PC-3 (cell line): ENCODE measurements around the gene GATAD2B. TPM values are rescaled to one million over a fixed set of nuclear protein-coding genes. Genes with fewer than 3 reads are reported as not detected.

Experiments
- ATAC-seq: fragments of 200-7000 bp; cut with Tn5 transposase; 2 replicates; pipeline ENCODE4 v1.9.1; 2020; ENCODE audit warnings: mild to moderate bottlenecking, moderate library complexity
- BruUV-seq: library from RNA; stranded (reverse); fragments of 400-500 nt; replicated peaks from 2 replicates; lab custom pipeline; 2021; lab: Mats Ljungman, UMichigan
- CTCF ChIA-PET: fragments of 300-600 bp; sonication (Branson Sonifier 250); formaldehyde crosslinking; loops from one replicate; lab custom pipeline; 2022; ENCODE audit warnings: antibody characterized with exemption; lab: Charles Lee
- POLR2A ChIA-PET: fragments of 300-600 bp; sonication (Branson Sonifier 250); formaldehyde crosslinking; loops from one replicate; lab custom pipeline; 2022; ENCODE audit warnings: antibody characterized with exemption; ENCODE audit not compliant: unreplicated experiment; lab: Charles Lee
- DNase-seq: peaks from one replicate; pipeline ENCODE4 v3.0.0-alpha.2; 2015
- H2AFZ ChIP-seq: fragments of 300-600 bp; sonication (generic); 2 replicates; pipeline ENCODE4 v1.6.0; 2016; ENCODE audit warnings: antibody characterized with exemption, low read length
- H3F3A ChIP-seq: fragments of 300-600 bp; sonication (generic); one replicate; pipeline ENCODE4 v1.6.0; 2017; ENCODE audit warnings: antibody characterized with exemption, low read length, control low read depth, mild to moderate bottlenecking; ENCODE audit not compliant: unreplicated experiment
- H3K27ac ChIP-seq: fragments of 300-600 bp; sonication (generic); 2 replicates; pipeline ENCODE4 v1.5.1; 2016; ENCODE audit warnings: mild to moderate bottlenecking, low read length
- H3K27me3 ChIP-seq: fragments of 300-600 bp; sonication (generic); 2 replicates; pipeline ENCODE4 v1.6.1; 2016; ENCODE audit warnings: low read length, mixed read lengths
- H3K36me3 ChIP-seq: fragments of 300-600 bp; sonication (generic); 2 replicates; pipeline ENCODE4 v1.6.1; 2016; ENCODE audit warnings: low read depth, mixed run types, low read length, mixed read lengths
- H3K4me1 ChIP-seq: fragments of 300-600 bp; sonication (generic); 2 replicates; pipeline ENCODE4 v1.5.1; 2016; ENCODE audit warnings: low read length; ENCODE audit not compliant: insufficient read depth
- H3K4me2 ChIP-seq: fragments of 300-600 bp; sonication (generic); 2 replicates; pipeline ENCODE4 v1.6.0; 2016; ENCODE audit warnings: low read length
- H3K4me3 ChIP-seq: fragments of 300-600 bp; sonication (generic); 2 replicates; pipeline ENCODE4 v1.5.1; 2016; ENCODE audit warnings: mild to moderate bottlenecking, low read length, mixed read lengths
- H3K79me2 ChIP-seq: fragments of 300-600 bp; sonication (generic); 2 replicates; pipeline ENCODE4 v1.6.1; 2017; ENCODE audit warnings: low read length, mixed read lengths
- H3K9ac ChIP-seq: fragments of 300-600 bp; sonication (generic); 2 replicates; pipeline ENCODE4 v1.6.0; 2016; ENCODE audit warnings: mild to moderate bottlenecking, low read length
- H3K9me2 ChIP-seq: fragments of 300-600 bp; sonication (generic); replicated peaks from 2 replicates; pipeline ENCODE4 v1.6.1; 2016; ENCODE audit warnings: mixed run types, low read length, mixed read lengths
- H3K9me3 ChIP-seq: fragments of 300-600 bp; sonication (generic); 2 replicates; pipeline ENCODE4 v1.6.1; 2016; ENCODE audit warnings: low read length, mixed read lengths
- H4K20me1 ChIP-seq: fragments of 300-600 bp; sonication (generic); 2 replicates; pipeline ENCODE4 v1.6.1; 2016; ENCODE audit warnings: low read length, mixed read lengths
- CTCF ChIP-seq: fragments of 300-600 bp; sonication (generic); conservative IDR thresholded peaks from 2 replicates; pipeline ENCODE4 v1.5.1; 2017; ENCODE audit warnings: antibody characterized with exemption, low read depth, mild to moderate bottlenecking, low read length
- EZH2 ChIP-seq: fragments of 300-600 bp; sonication (generic); IDR thresholded peaks from one replicate; pipeline ENCODE4 v1.6.1; 2017; ENCODE audit warnings: antibody characterized with exemption, mild to moderate bottlenecking, low read length; ENCODE audit not compliant: unreplicated experiment
- EZH2phosphoT487 ChIP-seq: fragments of 300-600 bp; sonication (generic); IDR thresholded peaks from 2 replicates; pipeline ENCODE4 v1.6.1; 2018; ENCODE audit warnings: mild to moderate bottlenecking, antibody characterized with exemption, low read length, borderline replicate concordance
- intact Hi-C: fragments of 100-400 bp; cut with micrococcal nuclease; formaldehyde crosslinking; loops from 2 replicates; pipeline ENCODE4 v1.9.0; 2023
- total RNA-seq: library from RNA; depleted of rRNA; stranded (reverse); fragments of >200 nt; gene quantifications from 2 replicates; pipeline ENCODE4 v1.2.3, GENCODE V29; 2014

The GATAD2B gene
- total RNA-seq, 1 experiment from 2014 or later = 7.2 TPM

GRCh38 chr1:153796786-153797659, 125.7 kb downstream of the GATAD2B start:
- Histone ChIP-seq H3K36me3 (no peaks in the 10 kb centered on the region), H3K9ac (no peak overlapping the region), H3K4me3 (no peak overlapping the region), H3K79me2 (no peaks in the 10 kb centered on the region), H3K9me2 (no peaks in the 10 kb centered on the region), H3K4me2 (peak overlapping the region; percentile 27; the same call in 1 of the 2 replicates), H4K20me1 (no peaks in the 10 kb centered on the region), H3K27ac (no peak overlapping the region), H3K27me3 (no peaks in the 10 kb centered on the region), H3K9me3 (no peaks in the 10 kb centered on the region), H2AFZ (no peak overlapping the region), H3K4me1 (no peaks in the 10 kb centered on the region), H3F3A (no peaks in the 10 kb centered on the region)
- no peak for TF ChIP-seq EZH2phosphoT487
- peak; percentile 88 for TF ChIP-seq CTCF
- TSS peak; percentile 2 for BruUV-seq
- ChIA-PET POLR2A (no interaction called here), CTCF (interaction anchor here (0.6 to 1.1 kb wide), 3 partner anchors 63 to 442 kb away, joined by 3 read pairs; no protein-coding TSS in a partner anchor)
- DNase-seq (peak; percentile 92), ATAC-seq (peak; percentile 84)
- intact Hi-C loops = loop anchor here (1.0 to 5.0 kb wide), 2 partner anchors 125 to 189 kb away; partner anchors contain the start of genes GATAD2B and RAB13

DNA sequence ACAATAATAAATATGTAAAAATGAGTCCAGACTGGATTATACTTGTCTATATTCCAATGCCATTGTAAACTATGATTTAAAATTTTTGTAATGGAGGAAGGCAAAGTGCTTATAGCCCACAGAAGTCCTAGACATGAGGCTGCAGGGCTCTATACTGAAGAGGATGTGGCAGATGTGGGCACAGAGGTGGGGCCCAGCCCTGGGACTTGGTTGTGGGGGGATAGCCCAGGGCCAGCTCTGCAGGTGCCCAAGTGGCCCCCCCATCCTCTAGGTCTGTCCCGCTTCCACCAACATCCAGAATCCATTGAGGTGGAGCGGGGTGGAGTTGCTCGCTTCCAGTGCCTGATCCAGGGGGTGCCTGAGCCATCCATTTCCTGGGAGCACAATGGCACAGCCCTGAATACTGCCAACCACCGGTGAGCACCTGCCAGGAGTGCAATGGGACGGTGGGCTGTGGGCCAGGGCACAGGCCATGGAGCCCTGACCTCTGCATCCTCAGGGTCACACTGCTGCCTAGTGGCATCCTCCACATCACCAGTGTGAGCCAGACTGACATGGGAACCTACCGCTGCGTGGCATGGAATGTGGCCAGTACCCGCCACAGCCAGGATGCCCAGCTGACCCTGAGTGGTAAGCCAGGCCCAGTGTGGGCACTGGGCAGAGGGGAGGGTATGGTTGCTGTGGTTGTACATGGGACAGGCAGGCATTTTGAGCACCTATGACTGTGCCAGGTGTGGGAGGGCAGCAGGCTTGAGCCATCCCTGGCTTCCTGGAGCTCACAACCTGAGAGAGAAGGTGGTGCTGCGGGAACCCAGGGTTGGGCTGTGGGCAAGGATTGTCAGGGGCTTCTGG, 126.6 kb downstream of the GATAD2B start:
- Histone ChIP-seq H2AFZ (no peak overlapping the region), H3K9ac (no peak overlapping the region), H3F3A (no peaks in the 10 kb centered on the region), H3K27ac (no peak overlapping the region), H3K79me2 (no peaks in the 10 kb centered on the region), H3K4me3 (no peak overlapping the region), H3K36me3 (no peaks in the 10 kb centered on the region), H3K9me2 (no peaks in the 10 kb centered on the region), H4K20me1 (no peaks in the 10 kb centered on the region), H3K9me3 (no peaks in the 10 kb centered on the region), H3K4me1 (no peaks in the 10 kb centered on the region), H3K4me2 (no peak overlapping the region), H3K27me3 (no peaks in the 10 kb centered on the region)
- ATAC-seq (no peak), DNase-seq (no peak)
- intact Hi-C loops = loop anchor here (5.0 kb wide), 1 partner anchor 126 kb away; the partner anchor contains the start of gene GATAD2B
- ChIA-PET POLR2A (no interaction called here), CTCF (interaction anchor here (1.1 kb wide), 1 partner anchor 191 kb away, joined by 3 read pairs; no protein-coding TSS in a partner anchor)
- no TSS peak for BruUV-seq
- no peak for TF ChIP-seq EZH2phosphoT487
- TF ChIP-seq CTCF = no peak
- no peak for TF ChIP-seq EZH2
